Fibroblast of upper back skin (primary cell): ENCODE data around the gene COL4A1.

Experiments
- DNase-seq: peaks from one replicate; pipeline ENCODE4 v3.0.0-alpha.2; 2013

The COL4A1 gene

DNA sequence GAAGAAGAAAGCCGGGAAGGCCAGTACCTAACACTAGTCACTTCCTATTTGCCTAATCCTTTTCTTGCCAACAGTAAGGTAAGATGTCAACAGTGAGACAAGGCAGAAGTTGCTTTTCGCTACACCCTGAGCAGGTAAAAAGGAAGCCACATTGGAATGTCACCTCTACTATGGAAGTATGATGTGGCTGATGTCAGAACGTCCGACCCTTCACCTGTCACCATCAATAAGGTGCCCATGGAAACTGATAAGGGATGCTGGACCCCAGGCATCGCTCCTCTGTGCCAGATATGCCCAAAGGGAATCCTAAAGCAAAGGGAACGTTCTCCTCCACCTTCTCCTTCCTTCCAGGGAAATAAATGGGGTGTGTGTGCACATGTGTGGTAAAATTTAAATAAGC lies 34.3 kb downstream of the COL4A1 start:
- DNase-seq, result no peak

DNA sequence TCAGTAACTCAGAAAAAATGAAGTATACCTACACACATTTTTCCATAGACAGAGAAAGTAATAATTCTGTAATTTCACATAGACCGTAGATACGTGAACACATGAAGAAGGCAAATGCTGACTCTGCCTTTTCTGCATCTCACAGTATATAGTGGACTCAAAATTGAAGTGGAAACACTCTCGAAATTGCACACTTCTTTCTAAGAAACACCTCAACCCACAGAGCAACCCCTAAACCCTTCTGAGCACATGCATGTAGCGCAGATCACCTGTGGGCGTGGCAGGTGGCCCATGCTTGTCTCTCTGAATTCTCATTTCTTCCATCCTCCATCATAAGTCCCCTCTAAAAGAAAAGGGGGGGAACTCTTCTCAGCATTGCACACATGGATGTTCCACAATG lies 34.7 kb downstream of the COL4A1 start:
- no peak for DNase-seq

GRCh38 chr13:110271313-110271712 lies 35.6 kb downstream of the COL4A1 start:
- no peak for DNase-seq

- no peak for DNase-seq
Measured at GRCh38 chr13:110270507-110270906, 36.5 kb downstream of the COL4A1 start.

GRCh38 chr13:110269509-110270185 lies 37.3 kb downstream of the COL4A1 start:
- no peak for DNase-seq

DNA sequence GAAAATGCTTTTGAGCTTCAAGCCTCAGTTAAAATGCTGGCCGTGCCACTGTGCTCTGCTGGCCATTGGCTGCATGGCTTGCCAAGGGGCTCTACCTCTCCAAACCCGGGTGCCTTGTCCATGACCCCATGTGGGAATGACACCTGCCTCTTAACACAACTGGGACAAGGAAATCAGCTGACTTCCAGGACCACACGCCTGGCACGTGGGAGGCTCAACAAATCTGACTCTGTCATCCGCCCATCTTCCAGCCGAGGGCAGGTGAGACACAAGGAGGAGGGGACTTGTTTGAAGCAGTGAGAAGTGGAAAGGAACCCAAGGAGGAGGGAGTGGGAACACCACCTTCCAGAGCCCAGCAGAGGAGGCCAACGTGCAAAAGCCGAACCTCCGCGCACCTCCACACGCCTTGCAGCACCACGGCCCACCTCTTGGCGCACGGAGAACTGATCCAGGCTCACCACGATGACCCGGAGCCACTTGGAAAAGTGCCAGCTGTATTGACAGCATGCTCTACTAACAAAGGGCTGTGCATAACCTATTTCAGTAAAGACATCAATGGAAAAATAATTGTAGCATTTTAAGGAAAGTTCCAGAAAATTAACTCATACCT lies 38.3 kb downstream of the COL4A1 start:
- DNase-seq, result no peak

DNA sequence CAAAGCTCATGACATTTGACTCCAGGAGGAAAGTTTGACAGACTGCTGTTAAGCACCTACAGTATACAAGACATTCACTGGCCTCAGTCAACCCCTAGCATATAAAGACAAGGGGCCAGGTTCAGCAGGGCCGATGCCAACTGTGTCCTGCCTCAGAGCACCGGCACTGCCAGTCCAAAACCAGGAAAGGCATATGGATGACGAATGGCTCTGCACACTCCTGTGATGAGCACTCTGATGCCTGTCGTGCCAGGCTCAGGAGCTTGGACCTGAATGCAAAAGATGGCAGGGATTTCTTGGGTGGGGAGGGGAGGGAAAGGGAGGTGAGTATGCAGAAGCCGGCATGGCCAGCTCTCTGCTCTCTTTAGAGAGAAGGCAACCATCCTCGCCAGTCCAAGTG lies 38.9 kb downstream of the COL4A1 start:
- DNase-seq, result no peak

GRCh38 chr13:110266983-110267382 lies 40.0 kb downstream of the COL4A1 start:
- DNase-seq, result no peak

DNA sequence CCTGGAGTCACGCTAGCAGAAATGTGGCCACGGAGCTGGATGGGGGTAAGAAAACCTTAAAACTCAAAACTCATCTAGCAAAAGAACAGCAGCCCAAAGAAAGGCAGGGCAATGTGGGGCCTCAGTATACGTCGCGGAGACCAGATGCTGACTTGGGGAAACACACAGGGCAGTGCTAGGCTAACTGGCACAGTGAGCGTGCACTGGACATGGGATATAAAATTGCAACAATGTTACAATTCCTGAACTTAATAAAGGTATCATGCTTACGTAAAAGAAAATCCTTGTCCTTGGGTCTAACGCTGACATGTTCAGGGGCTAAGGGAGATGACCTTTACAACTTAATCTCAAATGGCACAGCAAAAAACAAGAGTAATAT lies 40.5 kb downstream of the COL4A1 start:
- no peak for DNase-seq

DNA sequence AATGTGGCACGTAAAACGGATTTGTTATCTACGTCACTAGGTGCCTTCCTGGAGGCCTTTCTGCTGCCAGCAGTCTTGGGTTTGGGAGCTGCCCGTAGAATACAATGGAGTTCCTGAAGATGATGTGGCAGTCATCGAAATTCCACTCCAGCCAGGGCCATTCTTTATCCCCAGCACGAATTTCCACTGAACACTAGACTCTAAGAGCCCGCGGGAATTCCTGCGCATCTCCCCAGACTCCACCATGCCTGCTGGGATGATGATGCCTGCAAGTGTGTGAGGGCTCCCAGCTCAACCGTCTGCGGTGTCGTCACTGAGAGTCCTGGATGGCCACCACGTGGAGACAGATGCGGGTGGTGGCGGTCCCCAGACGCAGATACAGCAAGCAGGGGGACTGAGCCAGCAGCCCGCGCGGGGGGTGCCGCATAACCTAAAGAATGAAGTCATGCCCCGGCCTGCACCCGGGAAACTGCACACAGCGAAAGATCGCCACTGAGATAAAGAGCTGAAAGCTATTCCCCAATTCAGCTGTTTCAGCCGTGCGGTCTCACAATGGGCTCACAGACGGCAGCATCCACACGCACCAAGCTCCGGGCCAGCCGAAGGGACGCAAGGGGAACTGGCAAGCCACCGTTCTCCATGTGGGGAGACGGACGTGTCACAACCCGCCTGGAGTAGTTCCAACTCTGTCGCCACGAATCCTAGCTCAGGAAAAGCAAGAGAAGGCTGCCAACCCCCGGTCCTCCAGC lies 41.1 kb downstream of the COL4A1 start:
- no peak for DNase-seq

DNA sequence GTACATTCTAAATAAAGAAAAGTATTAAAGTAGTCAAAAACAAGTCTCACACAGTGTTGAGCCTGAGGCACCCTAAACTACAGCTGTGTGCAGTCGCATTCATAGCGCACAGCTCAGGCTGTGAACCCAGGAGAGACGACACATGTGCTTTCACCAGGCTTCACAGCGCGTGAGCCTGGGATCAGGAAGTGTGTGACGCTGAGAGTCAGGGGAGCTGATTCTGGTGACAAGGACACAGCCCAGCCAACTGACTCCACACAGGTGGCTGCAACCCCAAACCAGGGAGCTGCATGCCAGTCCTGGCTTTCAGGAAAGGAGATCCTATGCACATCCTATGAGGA lies 41.6 kb downstream of the COL4A1 start:
- DNase-seq, result no peak

GRCh38 chr13:110264685-110265275 lies 42.2 kb downstream of the COL4A1 start:
- no peak for DNase-seq

- DNase-seq, result no peak
Measured at GRCh38 chr13:110263888-110264287, 43.1 kb downstream of the COL4A1 start.

DNA sequence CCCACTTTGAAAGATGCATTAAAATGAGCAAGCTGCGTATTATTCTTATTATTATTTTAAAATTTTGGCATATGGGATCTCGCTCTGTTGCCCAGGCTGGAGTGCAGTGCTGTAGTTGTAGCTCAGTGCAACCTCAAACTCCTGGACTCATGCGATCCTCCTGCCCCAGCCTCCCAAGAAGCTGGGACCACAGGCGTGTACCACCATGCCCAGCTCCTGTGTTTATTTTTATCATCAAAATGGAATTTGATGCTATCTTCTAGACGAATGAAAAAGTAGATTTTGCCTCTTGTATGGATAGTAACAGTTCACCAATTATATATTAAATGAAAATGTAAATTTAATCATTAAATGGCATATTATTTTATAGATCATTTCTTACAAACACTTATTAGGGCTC lies 43.6 kb downstream of the COL4A1 start:
- DNase-seq, result no peak

GRCh38 chr13:110262508-110263291 lies 44.3 kb downstream of the COL4A1 start:
- no peak for DNase-seq

GRCh38 chr13:110262082-110262436 lies 44.9 kb downstream of the COL4A1 start:
- DNase-seq, result no peak

GRCh38 chr13:110261166-110262081 lies 45.5 kb downstream of the COL4A1 start:
- no peak for DNase-seq

GRCh38 chr13:110259651-110260050 lies 47.3 kb downstream of the COL4A1 start:
- DNase-seq, result no peak

DNA sequence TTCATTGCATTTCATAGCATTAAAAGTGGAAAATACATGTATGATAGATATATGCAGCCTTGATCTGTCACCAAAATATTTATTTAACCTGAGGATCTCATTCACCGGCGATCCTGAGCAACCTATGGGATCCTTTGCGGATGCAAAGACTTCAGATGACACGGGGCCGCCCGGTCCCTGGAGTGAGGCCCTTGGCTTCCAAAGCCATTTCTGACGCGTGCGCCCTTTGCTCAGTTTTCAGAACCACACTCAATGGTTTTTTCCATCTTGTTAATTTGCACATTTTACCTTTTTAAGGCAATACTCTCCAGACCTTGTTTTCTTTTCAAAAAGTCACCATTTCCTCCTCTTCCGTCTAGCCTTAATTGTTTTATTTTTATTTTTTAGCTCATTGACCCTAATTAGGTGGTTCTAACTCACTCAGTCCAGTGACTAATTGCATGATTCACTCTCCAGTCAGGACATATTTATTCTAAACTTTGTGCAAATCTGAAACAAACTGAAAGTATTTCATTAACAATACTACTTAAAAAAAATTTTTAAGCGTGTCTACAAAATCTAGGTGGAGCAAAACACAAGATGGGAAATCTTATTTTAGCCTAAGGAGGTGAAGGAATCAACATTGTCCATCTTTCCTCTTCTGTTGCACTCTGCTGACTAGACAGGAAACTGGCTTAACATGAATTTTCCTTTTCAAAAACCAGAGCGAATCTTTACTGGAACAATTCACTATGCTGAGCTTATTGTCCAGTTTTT lies 47.9 kb downstream of the COL4A1 start:
- no peak for DNase-seq

GRCh38 chr13:110257408-110257807 lies 49.5 kb downstream of the COL4A1 start:
- DNase-seq, result no peak

GRCh38 chr13:110256126-110256905 lies 50.6 kb downstream of the COL4A1 start:
- DNase-seq, result no peak
